HG03095 (cell line): Measurements from ENCODE around the gene PSTPIP1.

Experiments used
- ATAC-seq: cut with Tn5 transposase; IDR thresholded peaks from one replicate; pipeline ENCODE4 v1.9.1; 2021; ENCODE audit warnings: moderate library complexity; ENCODE audit not compliant: unreplicated experiment

Gene PSTPIP1

GRCh38 chr15:77017761-77018720 lies 23.1 kb downstream of the PSTPIP1 start:
- no peak for ATAC-seq

GRCh38 chr15:77018796-77019505 lies 24.0 kb downstream of the PSTPIP1 start:
- no peak for ATAC-seq

GRCh38 chr15:77019521-77020331 lies 24.8 kb downstream of the PSTPIP1 start:
- ATAC-seq = no peak

GRCh38 chr15:77020348-77021087 lies 25.6 kb downstream of the PSTPIP1 start:
- ATAC-seq = no peak

GRCh38 chr15:77021088-77021481 lies 26.2 kb downstream of the PSTPIP1 start:
- ATAC-seq = no peak

- ATAC-seq = no peak
Measured at GRCh38 chr15:77021803-77022381, 27.0 kb downstream of the PSTPIP1 start.

GRCh38 chr15:77022646-77023575 lies 28.0 kb downstream of the PSTPIP1 start:
- no peak for ATAC-seq

GRCh38 chr15:77023576-77024272 lies 28.8 kb downstream of the PSTPIP1 start:
- ATAC-seq = no peak

GRCh38 chr15:77024273-77025082 lies 29.6 kb downstream of the PSTPIP1 start:
- no peak for ATAC-seq

- ATAC-seq = no peak
Measured at GRCh38 chr15:77025083-77025901, 30.4 kb downstream of the PSTPIP1 start.

GRCh38 chr15:77025941-77026411 lies 31.1 kb downstream of the PSTPIP1 start:
- ATAC-seq = no peak

- ATAC-seq = no peak
Measured at GRCh38 chr15:77026501-77027110, 31.7 kb downstream of the PSTPIP1 start.

- no peak for ATAC-seq
Measured at GRCh38 chr15:77027111-77027696, 32.3 kb downstream of the PSTPIP1 start.

GRCh38 chr15:77027697-77028450 lies 32.9 kb downstream of the PSTPIP1 start:
- no peak for ATAC-seq
